HG02588 (cell line): ENCODE results near the gene DPCD.

ENCODE experiments used
- ATAC-seq: cut with Tn5 transposase; IDR thresholded peaks from one replicate; pipeline ENCODE4 v1.9.1; 2021; ENCODE audit warnings: mild to moderate bottlenecking, moderate library complexity; ENCODE audit not compliant: unreplicated experiment

The DPCD gene

DNA sequence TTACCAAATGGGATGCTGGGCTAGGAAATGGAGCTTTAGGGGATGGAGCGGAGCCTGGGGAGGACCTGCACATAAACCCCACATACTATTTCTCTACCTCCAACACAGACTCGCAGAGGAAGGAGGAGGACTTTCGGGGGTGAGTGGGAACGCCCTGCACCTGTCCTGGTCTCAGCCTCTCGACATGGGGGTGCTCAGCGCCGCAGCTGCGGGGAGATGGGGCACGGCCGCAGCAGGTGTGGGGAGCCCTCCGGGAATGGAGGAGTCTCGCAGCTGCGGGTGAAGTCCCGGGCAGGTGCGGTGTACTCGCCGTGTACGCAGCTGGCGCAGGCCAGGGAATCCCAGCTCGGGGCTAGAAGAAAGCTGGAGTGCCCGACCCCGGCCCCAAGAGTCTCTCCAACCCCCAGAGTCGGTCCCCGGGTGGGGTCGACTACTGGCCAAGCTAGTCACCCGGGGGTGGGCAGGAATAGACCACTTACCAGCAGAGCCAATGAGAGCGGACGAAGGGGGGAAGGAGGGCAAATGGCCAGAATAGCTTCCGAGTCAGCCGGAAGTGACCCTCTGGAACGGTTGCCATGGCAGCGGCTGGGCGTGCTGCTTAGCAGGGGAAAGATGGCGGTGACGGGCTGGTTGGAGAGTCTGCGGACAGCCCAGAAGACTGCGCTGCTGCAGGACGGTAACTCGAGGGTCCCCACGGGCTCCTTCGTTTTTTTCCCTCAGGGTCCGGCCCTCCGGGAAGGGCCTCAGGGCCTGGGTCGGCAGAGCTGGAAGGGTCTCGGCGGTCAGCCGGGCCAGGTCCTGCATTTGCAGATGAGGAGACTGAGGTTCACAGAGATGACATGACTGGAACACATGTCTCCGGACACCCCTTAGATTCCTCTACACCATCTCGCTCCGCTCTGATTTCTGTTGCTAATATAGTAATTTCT, at the start of gene DPCD, which contains the start of gene POLL:
Gene DPCD (plus strand): TSS at position 597 of the 929 bp plus-strand sequence. CDS start 16 bp downstream, at position 613.
Gene POLL (minus strand): TSS at position 533 of the 929 bp plus-strand sequence. CDS start 897 bp downstream, outside the sequence.
- ATAC-seq, result peak; percentile 96

DNA sequence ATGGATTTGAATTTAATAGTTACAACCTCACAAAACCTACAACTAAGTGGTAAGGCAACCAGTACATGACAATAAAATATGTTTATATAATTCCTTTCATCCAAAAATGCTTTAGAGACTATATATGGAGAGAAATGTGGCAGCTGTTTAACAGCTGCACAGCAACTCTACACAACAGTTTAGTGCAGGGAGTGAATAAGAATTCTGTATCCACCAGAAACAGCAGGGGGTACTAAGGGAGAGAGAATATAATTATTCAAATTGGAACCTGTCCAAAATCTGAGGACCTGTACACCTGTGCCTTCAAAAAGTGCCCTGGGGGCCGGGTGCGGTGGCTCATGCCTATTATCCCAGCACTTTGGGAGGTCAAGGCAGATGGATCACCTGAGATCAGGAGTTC, 49.7 kb upstream of the DPCD start:
- ATAC-seq, result no peak

DNA sequence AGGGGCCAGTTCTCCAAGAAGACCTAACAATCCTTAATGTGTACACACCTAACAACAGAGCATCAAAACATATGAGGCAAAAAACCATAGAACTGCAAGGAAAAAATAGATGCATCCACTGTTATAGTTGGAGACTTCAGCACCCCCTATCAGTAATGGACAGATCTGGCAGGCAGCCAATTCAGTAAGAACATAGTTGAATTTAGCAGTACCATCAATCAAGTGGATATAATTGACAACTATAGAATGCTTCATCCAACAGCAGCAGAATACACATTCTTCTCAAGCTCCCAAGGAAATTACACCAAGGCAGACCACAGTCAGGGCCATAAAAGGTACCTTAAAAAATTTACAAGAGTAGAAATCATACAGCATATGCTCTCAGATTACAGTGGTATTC, 42.2 kb upstream of the DPCD start:
- no peak for ATAC-seq

DNA sequence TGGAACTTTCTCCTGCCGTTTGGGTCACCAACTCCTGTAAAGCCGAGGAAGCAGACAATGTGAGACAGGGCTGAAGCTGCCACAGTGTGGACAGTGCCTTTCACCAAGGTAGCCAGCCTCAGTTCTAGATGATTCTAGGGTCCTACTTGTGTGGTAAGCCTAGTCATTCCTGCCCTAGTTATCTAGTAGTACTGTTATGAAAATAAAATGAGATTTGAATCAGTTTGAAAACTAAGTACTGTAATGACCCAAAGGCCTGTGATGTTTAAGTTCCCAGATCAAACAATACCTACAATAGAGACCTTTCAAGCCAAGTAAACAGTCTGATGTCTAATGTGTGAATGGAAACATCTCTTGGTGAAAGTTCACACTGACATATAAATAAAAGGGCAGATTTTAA, 37.2 kb upstream of the DPCD start:
- no peak for ATAC-seq

DNA sequence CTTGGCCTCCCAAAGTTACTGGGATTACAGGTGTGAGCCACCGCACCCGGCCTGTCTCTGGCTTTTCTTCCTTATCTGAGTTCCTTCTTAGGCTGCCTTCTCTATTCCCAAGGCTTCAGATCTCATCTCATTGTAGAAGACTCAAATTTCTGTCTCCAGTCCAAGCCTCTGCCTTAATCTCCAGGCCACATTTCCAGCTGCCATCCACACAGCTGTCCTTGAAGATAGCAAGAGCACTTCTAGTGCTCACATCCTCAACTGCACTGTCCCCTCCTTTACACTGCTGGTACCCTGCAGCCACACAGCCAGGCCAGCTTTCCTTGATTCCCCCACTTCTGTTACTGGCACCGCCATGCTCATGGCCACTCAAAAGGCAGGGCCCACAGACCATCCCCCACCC, 35.7 kb upstream of the DPCD start:
- no peak for ATAC-seq

DNA sequence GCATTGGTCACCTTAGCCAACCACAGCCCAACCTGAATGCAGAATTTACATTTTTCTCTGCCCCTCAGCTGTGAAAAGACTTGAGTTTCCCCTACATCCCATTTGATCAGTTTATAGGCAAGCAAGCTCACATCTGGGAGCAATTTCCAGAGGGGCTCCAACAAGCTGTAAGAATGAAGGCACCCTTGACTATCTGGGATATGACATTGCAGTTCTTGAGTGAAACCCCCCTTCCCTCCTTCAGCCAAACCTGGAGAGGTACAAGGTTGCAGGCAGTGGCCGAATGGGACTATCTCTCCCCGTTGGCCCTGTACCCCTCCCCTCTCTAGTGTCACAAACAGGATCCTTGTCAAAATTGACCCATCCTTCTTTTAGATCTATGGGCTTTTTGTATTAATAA, 30.6 kb upstream of the DPCD start:
- no peak for ATAC-seq

DNA sequence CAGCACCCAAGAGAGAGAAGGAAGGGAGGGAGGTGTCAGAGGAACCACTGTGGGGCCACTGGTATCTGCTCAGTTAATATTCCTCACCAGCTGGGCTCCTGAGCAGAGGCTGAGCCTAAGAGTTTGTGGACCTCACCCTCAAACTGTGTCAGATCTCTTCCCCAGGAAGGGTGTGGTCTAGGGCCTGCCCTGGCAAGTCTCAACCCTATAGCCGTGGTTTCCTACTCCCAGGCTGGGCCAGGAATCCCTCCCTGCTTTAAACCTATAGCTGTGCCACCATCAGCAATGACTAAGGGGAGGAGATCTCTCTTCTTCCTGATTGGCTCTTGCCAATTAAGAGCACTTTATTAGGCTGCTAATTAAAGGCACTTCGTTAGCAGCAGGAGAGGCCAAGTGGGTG, 29.9 kb upstream of the DPCD start:
- ATAC-seq, result no peak

DNA sequence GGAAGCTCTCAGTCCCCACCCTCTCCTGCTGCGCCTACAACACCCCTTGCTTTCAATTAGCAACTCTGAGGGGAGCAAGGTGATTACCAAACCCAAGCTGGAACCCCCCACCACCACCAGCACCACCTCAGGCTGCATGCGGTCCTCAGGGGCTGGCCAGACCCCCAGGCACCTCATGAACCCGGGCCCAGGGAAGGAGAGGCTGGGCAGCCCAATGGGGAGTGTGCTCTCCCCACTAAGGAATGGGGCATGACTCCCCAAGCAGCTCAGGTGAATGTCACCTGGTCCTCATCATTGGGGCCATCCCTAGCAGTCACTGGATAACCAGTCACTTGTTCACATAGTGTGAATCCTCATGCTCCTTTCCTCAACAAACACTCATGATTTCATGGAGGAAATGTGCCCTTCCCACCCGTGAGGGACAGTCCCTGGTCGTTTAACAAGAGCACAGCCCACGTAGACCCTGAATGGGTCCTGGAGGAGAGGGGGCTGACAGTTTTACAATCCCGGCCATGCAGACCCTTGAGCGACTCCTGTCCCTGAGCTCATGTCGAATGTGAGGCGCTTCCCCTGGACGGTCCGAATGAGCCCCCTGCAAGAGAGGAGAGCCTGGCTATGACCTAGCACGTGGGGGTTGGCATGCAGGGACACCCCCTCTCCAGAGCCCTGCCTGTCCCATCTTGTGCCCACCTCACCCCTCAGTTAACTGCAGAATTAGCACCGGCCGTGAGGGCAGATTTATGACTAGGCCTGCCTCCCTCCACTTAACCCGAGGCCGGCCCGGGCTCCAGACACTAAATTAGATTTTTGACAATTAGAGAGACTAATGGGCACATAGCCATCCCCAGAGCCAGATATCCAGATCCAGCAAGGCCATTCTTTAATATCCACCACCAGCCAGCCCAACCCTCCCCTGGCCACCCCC, 29.2 kb upstream of the DPCD start:
- no peak for ATAC-seq

DNA sequence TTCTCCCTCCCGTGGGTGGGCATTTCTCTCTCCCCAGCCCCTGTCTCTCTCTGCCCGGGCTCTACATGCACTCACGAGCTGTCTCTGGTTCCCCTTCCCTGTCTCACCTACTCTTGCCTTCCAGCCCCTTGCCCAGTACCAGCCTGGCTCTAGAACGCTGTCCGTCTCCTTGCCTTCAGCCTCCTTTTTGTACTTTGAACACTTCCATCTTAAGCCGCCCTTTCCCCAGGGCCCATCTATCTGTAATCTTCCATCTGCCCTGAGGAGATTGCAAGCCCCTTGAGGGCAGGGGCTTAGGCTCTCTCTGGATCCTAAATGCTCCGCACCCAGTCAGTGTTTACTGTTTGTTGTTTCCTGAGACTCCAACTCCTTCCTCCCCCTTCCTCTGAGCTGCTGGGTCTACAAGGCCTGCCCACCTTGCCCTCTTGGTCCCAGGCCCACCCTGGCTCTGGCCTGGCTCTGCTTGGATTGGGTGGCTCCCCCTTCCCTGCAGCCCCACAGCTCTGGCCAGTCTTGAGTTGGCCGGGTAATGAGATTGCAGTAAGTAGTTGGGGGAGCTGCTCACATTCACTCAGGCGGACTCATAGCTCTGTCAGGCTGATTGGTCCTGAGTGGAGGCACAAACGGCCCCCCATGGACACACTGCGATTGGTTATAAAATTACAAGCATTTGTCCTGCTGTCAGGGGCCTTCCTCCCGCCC, 28.4 kb upstream of the DPCD start:
- no peak for ATAC-seq

DNA sequence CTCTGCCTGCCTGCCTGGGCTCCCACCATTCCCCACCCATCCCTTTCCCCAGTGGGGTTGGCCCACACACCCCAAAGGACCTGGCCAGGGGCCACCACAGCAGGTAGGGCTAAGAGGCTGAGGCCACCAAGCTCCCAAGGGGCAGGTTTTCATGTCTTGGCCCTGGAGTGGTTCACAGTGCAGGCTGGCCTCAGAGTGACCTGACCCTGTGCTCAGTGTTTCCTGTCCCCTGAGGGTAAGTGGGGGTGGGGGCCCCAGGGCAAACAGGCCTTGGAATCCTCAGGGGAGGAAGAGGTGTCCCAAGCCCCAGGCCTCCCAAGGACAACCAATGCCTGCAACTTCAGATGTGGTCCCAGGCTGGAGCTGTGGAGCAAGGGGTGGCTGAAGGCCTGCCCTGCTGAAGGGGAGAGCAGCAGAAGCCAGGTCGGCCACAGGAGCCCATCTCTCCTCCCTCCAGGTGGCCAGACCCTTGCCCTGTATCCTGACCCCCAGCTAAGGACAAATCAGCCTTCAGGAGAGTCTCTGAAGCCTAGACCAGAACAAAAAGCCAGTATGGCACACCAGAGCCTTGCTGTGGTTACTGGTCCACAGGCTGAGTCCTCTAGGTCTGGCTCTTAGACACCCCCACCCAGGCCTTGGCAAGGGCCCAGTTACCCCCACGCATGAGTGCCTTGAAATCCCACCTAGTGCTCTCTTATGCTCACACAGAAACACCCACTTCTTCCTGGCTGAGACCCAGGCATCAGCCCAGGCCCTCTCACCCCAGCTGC, 27.6 kb upstream of the DPCD start:
- no peak for ATAC-seq

DNA sequence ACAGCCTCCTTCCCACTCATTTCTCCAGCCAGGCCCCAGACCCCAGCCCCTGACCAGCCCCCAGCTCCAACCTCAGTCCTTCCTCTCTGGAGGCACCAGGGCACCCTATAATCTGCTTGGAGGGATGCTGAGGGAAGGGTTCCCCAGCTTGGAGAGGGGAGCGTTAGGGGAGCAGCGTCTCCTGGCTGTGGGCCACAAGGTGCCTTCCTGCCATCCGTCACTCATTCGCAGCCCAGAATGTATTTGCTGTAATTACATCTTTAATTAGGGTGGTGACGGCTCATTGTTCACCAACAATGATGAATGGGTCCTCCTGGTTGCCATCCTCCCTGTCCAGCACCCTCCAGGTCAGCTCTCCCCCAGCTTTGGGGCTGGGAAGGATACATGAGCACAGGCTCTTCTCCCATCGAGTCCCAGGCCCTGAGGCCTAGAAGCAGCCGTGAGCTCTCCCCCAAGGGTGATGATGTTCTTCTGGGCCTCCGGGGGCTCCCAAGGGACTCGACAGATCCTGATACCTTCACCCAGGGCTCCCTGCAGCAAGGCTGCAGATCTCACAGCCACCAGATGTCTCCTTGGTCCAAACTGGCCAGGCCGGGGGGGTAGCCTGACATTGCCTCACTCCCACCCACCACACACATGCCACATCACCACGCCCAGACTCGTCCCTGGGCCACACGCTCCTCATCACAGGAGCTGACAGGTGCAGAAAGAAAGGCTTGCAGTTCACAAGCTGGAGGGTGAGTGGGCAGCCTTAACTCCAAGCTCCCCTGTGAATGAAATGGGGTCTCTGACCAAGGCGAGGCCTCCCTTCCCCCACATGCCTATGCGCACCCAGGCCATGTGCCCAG, 26.8 kb upstream of the DPCD start:
- ATAC-seq, result no peak

DNA sequence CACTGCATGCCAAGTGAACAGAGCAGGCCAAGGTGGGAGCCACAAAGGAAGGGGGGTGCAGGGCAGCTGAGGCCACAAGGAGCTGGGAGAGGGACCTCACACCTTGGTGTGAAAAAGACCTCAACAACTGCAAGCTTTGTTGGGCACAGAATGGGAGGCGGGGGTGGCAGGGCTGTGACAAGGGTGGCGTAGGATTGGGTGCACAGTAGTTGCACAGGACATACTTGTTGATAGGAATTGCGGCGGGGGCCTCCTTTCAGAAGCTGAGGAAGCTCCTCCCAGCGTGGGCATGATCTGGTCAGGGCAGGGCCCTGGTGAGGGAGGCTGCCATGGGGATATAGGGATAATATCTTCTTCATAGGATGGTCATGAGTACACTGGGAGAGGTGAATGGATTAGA, 25.9 kb upstream of the DPCD start:
- no peak for ATAC-seq

DNA sequence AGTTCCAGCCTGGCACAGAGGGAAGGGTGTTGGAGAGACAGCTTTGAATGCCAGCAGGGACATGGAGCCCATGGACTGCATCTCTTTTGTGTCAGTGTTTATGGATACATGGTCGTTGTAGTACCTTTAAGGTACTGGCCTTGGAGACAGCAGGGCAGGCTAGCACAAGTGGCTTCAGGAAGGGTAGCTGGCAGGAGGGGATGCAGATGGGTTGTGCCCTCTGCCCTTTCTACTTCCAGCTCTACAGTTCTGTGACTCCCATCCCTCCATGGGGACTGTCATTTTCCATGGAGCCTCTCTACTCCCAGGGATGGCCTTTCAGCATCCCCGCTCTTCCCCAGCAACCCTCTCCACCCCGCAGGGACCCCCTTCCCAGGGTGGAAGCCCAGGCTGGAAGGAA, 25.1 kb upstream of the DPCD start:
- no peak for ATAC-seq

DNA sequence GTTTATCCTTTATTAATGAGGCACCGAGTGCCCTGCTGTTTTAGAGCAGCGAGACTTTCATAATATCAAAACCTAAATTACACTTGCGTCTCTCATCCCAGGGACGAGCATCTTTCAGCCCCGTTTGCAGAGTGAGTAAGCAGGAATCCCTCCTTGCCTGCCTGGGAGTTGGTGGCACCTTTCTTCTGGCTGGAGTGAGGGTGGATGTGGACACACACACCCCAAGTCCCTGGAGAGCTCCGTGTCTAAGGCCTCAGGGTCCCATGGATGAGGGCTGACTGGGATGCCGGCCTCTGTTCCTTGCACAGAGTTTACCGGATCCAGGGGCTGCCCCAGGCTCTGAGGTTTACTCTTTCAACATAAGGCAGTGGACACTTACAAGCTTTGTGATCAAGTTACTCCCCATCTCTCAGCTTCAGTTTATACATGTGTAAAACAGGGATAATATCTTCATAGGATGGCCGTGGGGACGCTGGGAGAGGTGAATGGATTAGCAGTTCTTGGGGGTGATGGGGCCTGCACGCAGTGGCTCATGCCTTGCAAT, 24.6 kb upstream of the DPCD start:
- no peak for ATAC-seq

DNA sequence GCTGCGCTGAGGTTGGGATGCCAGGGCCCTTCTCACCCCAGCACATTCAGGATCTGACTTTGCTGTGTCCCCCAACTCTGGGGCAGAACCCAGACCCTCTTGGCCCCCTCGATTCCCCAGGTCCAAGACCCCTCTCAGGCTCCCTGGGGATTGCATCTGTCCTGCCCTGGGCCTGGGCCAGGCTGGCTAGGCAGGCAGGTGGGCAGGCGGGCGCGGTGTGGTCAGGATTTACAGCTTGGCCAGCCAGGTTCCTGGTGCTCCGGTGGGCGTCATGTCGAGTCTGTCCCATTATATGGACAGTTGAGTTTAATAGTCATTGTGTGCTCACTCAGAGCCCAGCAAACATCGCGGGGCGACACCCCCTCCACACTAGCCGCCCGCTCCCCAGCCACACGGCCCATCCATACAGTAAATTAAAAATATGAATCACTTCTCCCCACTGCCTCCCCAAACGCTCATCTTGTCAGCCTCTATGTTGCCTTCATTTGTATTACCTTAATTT, 23.6 kb upstream of the DPCD start:
- no peak for ATAC-seq

DNA sequence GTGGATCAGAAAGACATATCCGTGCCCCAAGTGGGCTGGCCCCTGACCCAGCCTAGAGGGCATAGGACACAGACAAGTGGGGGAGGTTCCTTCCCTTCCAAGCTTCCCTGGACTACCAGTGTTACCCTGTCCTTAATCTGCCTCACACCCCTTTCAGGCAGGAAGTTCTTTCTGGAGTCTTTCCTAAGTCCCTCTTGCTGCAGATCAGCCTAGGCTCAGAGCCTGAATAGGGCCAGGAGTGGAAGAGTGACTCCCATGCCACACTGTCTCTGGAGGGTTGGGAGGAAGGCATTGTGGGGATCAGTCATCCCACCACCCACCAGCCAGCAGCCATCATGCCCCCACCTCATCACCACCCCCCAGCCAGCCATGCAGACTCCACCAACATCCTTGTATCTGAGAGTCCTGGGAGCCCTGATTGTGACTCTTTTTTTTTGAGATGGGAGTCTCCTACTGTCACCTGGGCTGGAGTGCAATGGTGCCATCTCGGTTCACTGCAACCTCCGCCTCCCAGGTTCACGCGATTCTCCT, 22.7 kb upstream of the DPCD start:
- ATAC-seq, result no peak

DNA sequence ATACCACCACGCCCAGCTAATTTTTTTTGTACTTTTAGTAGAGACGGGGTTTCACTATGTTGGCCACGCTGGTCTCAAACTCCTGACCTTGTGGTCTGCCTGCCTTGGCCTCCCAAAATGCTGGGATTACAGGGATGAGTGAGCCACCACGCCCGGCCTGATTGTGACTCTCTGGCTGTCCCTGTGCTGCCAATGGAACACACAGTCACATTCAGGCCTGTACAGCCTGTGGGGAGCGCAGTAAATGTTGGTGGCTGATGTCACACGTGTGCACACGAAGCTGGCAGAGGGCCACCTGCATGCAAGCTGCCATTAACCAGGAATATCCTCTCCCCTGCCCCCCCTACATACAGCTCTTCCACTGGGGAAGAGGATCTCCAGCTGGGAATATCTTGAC, 22.2 kb upstream of the DPCD start:
- no peak for ATAC-seq

DNA sequence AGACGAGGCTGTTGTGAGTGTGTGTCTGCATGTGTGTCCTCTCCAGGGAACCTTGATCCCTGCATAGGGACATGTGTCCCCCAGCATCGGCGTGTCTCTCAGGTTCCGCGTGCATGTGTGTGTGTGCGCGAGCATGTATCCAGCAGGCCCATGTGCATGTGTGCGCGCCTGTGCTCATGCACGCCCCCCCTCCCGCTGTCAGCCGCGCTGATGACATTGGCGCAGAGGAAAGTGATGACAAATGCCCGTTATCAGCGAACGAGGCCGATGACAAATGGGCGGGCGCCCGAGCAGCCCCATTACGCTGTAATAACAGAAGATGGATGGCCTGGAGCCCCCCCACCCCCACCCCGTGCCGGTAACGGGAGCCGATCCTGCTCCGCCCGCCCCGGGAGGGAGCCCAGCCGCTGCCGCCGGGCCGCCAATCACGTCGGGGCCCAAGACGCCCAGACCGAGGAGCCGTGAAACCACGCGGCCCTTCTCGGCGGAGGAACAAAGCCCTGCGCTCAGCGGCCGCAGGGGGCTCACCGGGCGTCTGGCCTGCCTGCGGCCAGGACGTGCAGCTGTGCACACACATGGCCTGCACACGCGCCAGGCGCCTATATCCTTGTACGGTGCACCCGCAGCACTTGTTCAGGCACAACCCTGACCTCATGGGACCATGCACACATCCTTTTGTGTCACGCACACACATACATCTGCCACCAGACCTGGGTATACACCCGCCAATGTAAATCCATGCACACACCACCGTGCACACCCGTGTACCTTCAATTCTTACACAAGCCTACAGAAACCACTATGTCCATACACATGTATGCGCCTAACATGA, 21.6 kb upstream of the DPCD start:
- no peak for ATAC-seq
